ENCODE measurements around the gene DTNB.

GRCh38 chr2:25537526-25537925 is 135.9 kb downstream of the DTNB start:
- TF ChIP-seq, protein P1, sequence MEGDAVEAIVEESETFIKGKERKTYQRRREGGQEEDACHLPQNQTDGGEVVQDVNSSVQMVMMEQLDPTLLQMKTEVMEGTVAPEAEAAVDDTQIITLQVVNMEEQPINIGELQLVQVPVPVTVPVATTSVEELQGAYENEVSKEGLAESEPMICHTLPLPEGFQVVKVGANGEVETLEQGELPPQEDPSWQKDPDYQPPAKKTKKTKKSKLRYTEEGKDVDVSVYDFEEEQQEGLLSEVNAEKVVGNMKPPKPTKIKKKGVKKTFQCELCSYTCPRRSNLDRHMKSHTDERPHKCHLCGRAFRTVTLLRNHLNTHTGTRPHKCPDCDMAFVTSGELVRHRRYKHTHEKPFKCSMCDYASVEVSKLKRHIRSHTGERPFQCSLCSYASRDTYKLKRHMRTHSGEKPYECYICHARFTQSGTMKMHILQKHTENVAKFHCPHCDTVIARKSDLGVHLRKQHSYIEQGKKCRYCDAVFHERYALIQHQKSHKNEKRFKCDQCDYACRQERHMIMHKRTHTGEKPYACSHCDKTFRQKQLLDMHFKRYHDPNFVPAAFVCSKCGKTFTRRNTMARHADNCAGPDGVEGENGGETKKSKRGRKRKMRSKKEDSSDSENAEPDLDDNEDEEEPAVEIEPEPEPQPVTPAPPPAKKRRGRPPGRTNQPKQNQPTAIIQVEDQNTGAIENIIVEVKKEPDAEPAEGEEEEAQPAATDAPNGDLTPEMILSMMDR (IDR thresholded peaks at IDR 0.05; ENCODE audit: poor library complexity): no peak
- TF ChIP-seq EZH2 (IDR thresholded peaks at IDR 0.05; ENCODE audit: borderline replicate concordance): no peak
